ENCODE measurements around the gene ZNF462. TPM values are rescaled to one million over a fixed set of nuclear protein-coding genes. Genes with fewer than 3 reads are reported as not detected.

ZNF462 gene
- total RNA-seq, 1 donor, result 9.8 TPM

DNA sequence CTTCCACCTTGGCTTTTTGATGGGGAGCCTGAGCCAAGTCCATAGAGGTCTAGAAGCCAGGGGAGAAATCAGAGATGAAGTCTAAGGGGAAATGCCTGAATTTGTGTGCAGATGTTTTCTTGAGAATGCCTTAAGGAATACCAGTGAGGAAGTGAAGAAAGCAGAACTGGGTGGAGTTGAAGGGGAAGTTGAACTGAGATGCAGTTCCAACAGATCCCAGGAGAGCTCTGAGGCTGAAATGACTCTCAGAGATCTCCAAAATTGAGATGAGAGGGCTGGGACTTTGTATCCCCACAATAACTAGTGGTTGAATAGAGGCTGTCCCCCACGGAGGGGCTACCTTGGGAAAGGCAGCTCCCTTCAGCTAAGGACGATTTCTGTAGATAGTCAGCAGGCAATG is 197.1 kb downstream of the ZNF462 start:
- Histone ChIP-seq H3K4me1 (ENCODE audit: insufficient read depth, low read length) (no peaks in the 10 kb centered on the region), H3K36me3 (ENCODE audit: insufficient read depth, low read length) (no peaks in the 10 kb centered on the region), H2AFZ (ENCODE audit: low read length) (no peak overlapping the region), H3K79me2 (ENCODE audit: insufficient read depth, low read length) (no peaks in the 10 kb centered on the region), H3K27me3 (ENCODE audit: insufficient read depth, low read length) (no peaks in the 10 kb centered on the region), H3K27ac (ENCODE audit: low read depth, low read length) (no peak overlapping the region), H3K4me2 (ENCODE audit: insufficient read depth, low read length) (no peak overlapping the region), H3K9me3 (ENCODE audit: low read depth, low read length) (no peaks in the 10 kb centered on the region), H3K4me3 (ENCODE audit: insufficient read depth, low read length) (no peak overlapping the region), H4K20me1 (ENCODE audit: insufficient read depth, low read length) (no peaks in the 10 kb centered on the region)
- TF ChIP-seq, protein P1, sequence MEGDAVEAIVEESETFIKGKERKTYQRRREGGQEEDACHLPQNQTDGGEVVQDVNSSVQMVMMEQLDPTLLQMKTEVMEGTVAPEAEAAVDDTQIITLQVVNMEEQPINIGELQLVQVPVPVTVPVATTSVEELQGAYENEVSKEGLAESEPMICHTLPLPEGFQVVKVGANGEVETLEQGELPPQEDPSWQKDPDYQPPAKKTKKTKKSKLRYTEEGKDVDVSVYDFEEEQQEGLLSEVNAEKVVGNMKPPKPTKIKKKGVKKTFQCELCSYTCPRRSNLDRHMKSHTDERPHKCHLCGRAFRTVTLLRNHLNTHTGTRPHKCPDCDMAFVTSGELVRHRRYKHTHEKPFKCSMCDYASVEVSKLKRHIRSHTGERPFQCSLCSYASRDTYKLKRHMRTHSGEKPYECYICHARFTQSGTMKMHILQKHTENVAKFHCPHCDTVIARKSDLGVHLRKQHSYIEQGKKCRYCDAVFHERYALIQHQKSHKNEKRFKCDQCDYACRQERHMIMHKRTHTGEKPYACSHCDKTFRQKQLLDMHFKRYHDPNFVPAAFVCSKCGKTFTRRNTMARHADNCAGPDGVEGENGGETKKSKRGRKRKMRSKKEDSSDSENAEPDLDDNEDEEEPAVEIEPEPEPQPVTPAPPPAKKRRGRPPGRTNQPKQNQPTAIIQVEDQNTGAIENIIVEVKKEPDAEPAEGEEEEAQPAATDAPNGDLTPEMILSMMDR (IDR thresholded peaks at IDR 0.05; ENCODE audit: extremely low read depth, low read depth, low read length), result no peak
- no peak for DNase-seq (ENCODE audit: insufficient read length, low spot score, missing footprints)

Small RNA genes lying within 50 kb of the gene (small RNA-seq; reads per million reads assigned to genes)
- not detected for gene RNA5SP292
